ENCODE data around the gene CNPY3. TPM values are rescaled to one million over a fixed set of nuclear protein-coding genes. Genes with fewer than 3 reads are reported as not detected.
A peak's percentile ranks its signal among the peaks of the same experiment; 100 is the strongest.

The CNPY3 gene
- total RNA-seq, 1 donor from 2014 or later: 38.0 TPM

DNA sequence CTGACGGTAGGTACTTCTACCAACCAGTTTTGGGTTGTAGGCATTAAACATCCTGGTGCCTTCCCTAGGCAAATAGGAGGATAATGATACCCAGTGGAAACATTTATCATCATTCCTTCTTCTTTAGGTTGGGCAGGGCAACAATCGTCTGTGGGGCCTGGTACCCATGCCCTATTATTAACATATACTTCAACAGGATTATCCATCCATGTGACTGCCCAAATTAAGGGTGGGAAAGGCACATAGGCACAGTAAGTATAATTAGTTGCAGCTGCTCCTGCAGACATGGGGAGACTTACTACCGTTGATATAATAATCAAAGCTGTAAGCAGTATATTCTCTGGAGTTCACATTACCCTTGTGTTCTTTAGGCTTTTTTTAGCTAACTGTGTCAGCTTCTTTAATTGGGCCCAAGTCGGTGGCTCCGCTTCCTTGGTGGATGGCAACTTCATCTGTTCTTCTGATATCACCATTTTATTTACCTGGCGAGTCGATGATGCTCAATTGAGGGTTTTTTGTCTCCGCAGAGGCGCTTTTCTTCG is 33.0 kb upstream of the CNPY3 start:
- no peaks in the 10 kb centered on the region for H3K27me3 ChIP-seq
- peaks cover 21% of the 10 kb centered on the region for H3K4me1 Mint-ChIP-seq
- DNase-seq (ENCODE audit: low spot score): no peak
- H3K4me2 ChIP-seq: no peak overlapping the region
- H2AFZ ChIP-seq (replicated peaks): no peak overlapping the region
- no peaks in the 10 kb centered on the region for H3K36me3 ChIP-seq
- H3K9ac ChIP-seq: no peak overlapping the region
- peaks cover 25% of the 10 kb centered on the region for H3F3A ChIP-seq (ENCODE audit: low read depth)
- no peaks in the 10 kb centered on the region for H3K79me2 ChIP-seq (ENCODE audit: low read depth)
- no peaks in the 10 kb centered on the region for H3K9me3 ChIP-seq (ENCODE audit: low read depth)
- no peak overlapping the region for H3K27ac Mint-ChIP-seq
- no peak overlapping the region for H3K4me3 Mint-ChIP-seq
- peaks cover 2% of the 10 kb centered on the region for H3K27me3 Mint-ChIP-seq (ENCODE audit: insufficient read depth, low read depth)
- H3K4me3 ChIP-seq: no peak overlapping the region
- H4K20me1 ChIP-seq (ENCODE audit: low read depth): no peaks in the 10 kb centered on the region
- TF ChIP-seq, protein P1, sequence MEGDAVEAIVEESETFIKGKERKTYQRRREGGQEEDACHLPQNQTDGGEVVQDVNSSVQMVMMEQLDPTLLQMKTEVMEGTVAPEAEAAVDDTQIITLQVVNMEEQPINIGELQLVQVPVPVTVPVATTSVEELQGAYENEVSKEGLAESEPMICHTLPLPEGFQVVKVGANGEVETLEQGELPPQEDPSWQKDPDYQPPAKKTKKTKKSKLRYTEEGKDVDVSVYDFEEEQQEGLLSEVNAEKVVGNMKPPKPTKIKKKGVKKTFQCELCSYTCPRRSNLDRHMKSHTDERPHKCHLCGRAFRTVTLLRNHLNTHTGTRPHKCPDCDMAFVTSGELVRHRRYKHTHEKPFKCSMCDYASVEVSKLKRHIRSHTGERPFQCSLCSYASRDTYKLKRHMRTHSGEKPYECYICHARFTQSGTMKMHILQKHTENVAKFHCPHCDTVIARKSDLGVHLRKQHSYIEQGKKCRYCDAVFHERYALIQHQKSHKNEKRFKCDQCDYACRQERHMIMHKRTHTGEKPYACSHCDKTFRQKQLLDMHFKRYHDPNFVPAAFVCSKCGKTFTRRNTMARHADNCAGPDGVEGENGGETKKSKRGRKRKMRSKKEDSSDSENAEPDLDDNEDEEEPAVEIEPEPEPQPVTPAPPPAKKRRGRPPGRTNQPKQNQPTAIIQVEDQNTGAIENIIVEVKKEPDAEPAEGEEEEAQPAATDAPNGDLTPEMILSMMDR (IDR thresholded peaks at IDR 0.05): no peak
- no peak for TF ChIP-seq EZH2 (IDR thresholded peaks at IDR 0.05)
- no peak for TF ChIP-seq EZH2phosphoT487 (IDR thresholded peaks at IDR 0.05)
- no peak overlapping the region for H3K27ac ChIP-seq
- no peaks in the 10 kb centered on the region for H3K9me3 Mint-ChIP-seq
- peaks cover 21% of the 10 kb centered on the region for H3K4me1 ChIP-seq
- no peaks in the 10 kb centered on the region for H3K36me3 Mint-ChIP-seq

DNA sequence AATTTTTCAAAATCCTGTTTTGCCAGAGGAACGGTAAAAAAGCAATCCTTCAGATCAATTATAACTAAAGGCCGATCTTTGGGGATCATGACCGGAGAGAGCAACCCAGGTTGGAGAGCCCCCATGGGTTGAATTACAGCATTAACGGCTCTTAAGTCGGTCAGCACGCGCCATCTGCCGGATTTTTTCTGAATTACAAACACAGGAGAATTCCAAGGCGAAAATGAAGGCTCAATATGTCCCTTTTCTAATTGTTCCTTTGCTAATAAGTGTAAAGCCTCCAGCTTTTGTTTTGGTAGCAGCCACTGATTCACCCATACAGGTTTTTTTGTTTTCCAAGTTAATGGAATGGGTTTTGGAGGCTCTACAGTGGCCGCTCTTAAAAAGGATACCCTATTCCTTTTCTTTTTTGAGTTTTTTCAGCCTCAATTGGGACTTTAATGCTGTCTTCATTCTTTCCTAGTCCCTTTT is 30.4 kb upstream of the CNPY3 start:
- H3K9me3 Mint-ChIP-seq: no peaks in the 10 kb centered on the region
- H3K36me3 ChIP-seq: no peaks in the 10 kb centered on the region
- no peaks in the 10 kb centered on the region for H3K36me3 Mint-ChIP-seq
- H3K4me1 Mint-ChIP-seq: peaks cover 23% of the 10 kb centered on the region
- peak overlapping the region; percentile 59 for H3K27ac ChIP-seq
- H3F3A ChIP-seq (ENCODE audit: low read depth): peaks cover 21% of the 10 kb centered on the region
- H3K4me1 ChIP-seq: peaks cover 32% of the 10 kb centered on the region
- no peak overlapping the region for H3K9ac ChIP-seq
- H3K4me2 ChIP-seq: peak overlapping the region; percentile 72
- H4K20me1 ChIP-seq (ENCODE audit: low read depth): no peaks in the 10 kb centered on the region
- peak; percentile 84 for DNase-seq (ENCODE audit: low spot score)
- no peak overlapping the region for H3K27ac Mint-ChIP-seq
- no peaks in the 10 kb centered on the region for H3K9me3 ChIP-seq (ENCODE audit: low read depth)
- peaks cover 2% of the 10 kb centered on the region for H3K27me3 Mint-ChIP-seq (ENCODE audit: insufficient read depth, low read depth)
- H3K4me3 Mint-ChIP-seq: no peak overlapping the region
- TF ChIP-seq, protein P1 (IDR thresholded peaks at IDR 0.05): peak; percentile 65
- TF ChIP-seq EZH2 (IDR thresholded peaks at IDR 0.05): no peak
- no peaks in the 10 kb centered on the region for H3K79me2 ChIP-seq (ENCODE audit: low read depth)
- peak overlapping the region; percentile 20 for H3K4me3 ChIP-seq
- H3K27me3 ChIP-seq: no peaks in the 10 kb centered on the region
- H2AFZ ChIP-seq (replicated peaks): peak overlapping the region; percentile 83

DNA sequence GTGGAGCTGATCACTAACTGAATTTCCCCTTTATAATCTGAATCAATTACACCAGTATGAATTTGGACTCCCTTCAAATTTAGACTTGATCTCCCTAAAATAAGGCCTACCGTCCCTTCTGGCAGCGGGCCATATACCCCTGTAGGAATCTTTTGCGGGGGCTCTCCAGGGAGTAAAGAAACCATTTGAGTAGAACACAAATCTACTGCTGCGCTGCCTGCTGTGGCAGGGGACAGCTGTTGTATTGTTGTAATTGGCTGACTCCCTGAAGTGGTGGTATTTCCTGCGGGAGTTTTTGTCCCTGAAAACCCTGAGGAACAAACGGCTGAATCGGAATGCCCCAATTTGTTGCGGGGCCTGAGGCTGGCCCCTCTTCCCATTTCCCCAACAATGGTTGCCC is 29.4 kb upstream of the CNPY3 start:
- Mint-ChIP-seq H3K4me1 (peaks cover 22% of the 10 kb centered on the region), H3K36me3 (no peaks in the 10 kb centered on the region), H3K9me3 (no peaks in the 10 kb centered on the region), H3K27me3 (ENCODE audit: insufficient read depth, low read depth) (peaks cover 4% of the 10 kb centered on the region), H3K4me3 (no peak overlapping the region), H3K27ac (no peak overlapping the region)
- Histone ChIP-seq H3K27me3 (no peaks in the 10 kb centered on the region), H3K36me3 (no peaks in the 10 kb centered on the region), H3K4me3 (peak overlapping the region; percentile 20), H3K79me2 (ENCODE audit: low read depth) (no peaks in the 10 kb centered on the region), H3K9ac (no peak overlapping the region), H3K4me1 (peaks cover 32% of the 10 kb centered on the region), H3K9me3 (ENCODE audit: low read depth) (no peaks in the 10 kb centered on the region), H4K20me1 (ENCODE audit: low read depth) (no peaks in the 10 kb centered on the region), H3K27ac (peak overlapping the region; percentile 73), H2AFZ (replicated peaks) (no peak overlapping the region), H3K4me2 (peak overlapping the region; percentile 72), H3F3A (ENCODE audit: low read depth) (peaks cover 21% of the 10 kb centered on the region)
- TF ChIP-seq EZH2phosphoT487 (IDR thresholded peaks at IDR 0.05) (no peak), EZH2 (IDR thresholded peaks at IDR 0.05) (no peak)
- TF ChIP-seq, protein P1 (IDR thresholded peaks at IDR 0.05): no peak
- DNase-seq (ENCODE audit: low spot score): peak; percentile 67

Measured in neural progenitor cell (in vitro differentiated cells).